ENCODE results near the gene VAPB. TPM values are rescaled to one million over a fixed set of nuclear protein-coding genes. Genes with fewer than 3 reads are reported as not detected.
A peak's percentile ranks its signal among the peaks of the same experiment; 100 is the strongest.

Gene VAPB
- total RNA-seq, 1 donor from 2014 or later: 51.5 TPM

- DNase-seq (ENCODE audit: low spot score): no peak
Observed at GRCh38 chr20:58459058-58459750, 70.2 kb downstream of the VAPB start.

GRCh38 chr20:58461104-58461503 lies 72.1 kb downstream of the VAPB start:
- no peak for DNase-seq (ENCODE audit: low spot score)

GRCh38 chr20:58461899-58462298 lies 72.9 kb downstream of the VAPB start:
- DNase-seq (ENCODE audit: low spot score): no peak

GRCh38 chr20:58463256-58463655 lies 74.2 kb downstream of the VAPB start:
- DNase-seq (ENCODE audit: low spot score): no peak

GRCh38 chr20:58464838-58465237 lies 75.8 kb downstream of the VAPB start:
- no peak for DNase-seq (ENCODE audit: low spot score)

GRCh38 chr20:58466095-58466708 lies 77.2 kb downstream of the VAPB start:
- DNase-seq (ENCODE audit: low spot score): no peak

- DNase-seq (ENCODE audit: low spot score): no peak
Observed at GRCh38 chr20:58466729-58467571, 77.9 kb downstream of the VAPB start.

- no peak for DNase-seq (ENCODE audit: low spot score)
Observed at GRCh38 chr20:58467572-58468527, 78.8 kb downstream of the VAPB start.

GRCh38 chr20:58469616-58470015 lies 80.6 kb downstream of the VAPB start:
- no peak for DNase-seq (ENCODE audit: low spot score)

GRCh38 chr20:58470336-58471192 lies 81.5 kb downstream of the VAPB start:
- DNase-seq (ENCODE audit: low spot score): no peak

GRCh38 chr20:58471193-58472164 lies 82.5 kb downstream of the VAPB start:
- no peak for DNase-seq (ENCODE audit: low spot score)

GRCh38 chr20:58472273-58473018 lies 83.4 kb downstream of the VAPB start:
- no peak for DNase-seq (ENCODE audit: low spot score)

- DNase-seq (ENCODE audit: low spot score): no peak
Observed at GRCh38 chr20:58473453-58474425, 84.7 kb downstream of the VAPB start.

GRCh38 chr20:58475466-58475865 lies 86.4 kb downstream of the VAPB start:
- DNase-seq (ENCODE audit: low spot score): no peak

GRCh38 chr20:58478141-58478805 lies 89.2 kb downstream of the VAPB start:
- no peak for DNase-seq (ENCODE audit: low spot score)

- DNase-seq (ENCODE audit: low spot score): peak; percentile 72
Observed at GRCh38 chr20:58479726-58480440, 90.9 kb downstream of the VAPB start.
